Esophagus muscularis mucosa (tissue), 4 donors: ENCODE measurements around the gene CD2BP2. TPM values are rescaled to one million over a fixed set of nuclear protein-coding genes. Genes with fewer than 3 reads are reported as not detected.

Experiments
- DNase-seq: peaks from one replicate; pipeline ENCODE4 v3.0.0-alpha.2; 2017; ENCODE audit errors: extremely low spot score
- H3K27ac ChIP-seq, 4 donors: fragments of 200-600 bp; sonication (generic); replicated peaks in 1 of 4; 1 replicate in 3 of 4; 2 replicates in 1 of 4; pipeline ENCODE4 v1.5.1; 2016 to 2019; ENCODE audit warnings: mild to moderate bottlenecking in 1 of 4
- H3K27me3 ChIP-seq, 4 donors: fragments of 200-600 bp; sonication (generic); one replicate each; pipeline versions ENCODE4 v1.5.1 to v1.6.0; 2016 to 2019
- H3K36me3 ChIP-seq, 4 donors: fragments of 200-600 bp; sonication (generic); one replicate each; pipeline ENCODE4 v1.5.1; 2016 to 2019
- H3K4me1 ChIP-seq, 4 donors: fragments of 200-600 bp; sonication (generic); one replicate each; pipeline ENCODE4 v1.5.1; 2016 to 2019
- H3K4me3 ChIP-seq, 4 donors: fragments of 200-600 bp; sonication (generic); 1 replicate in 2 of 4; 2 replicates in 2 of 4; pipeline ENCODE4 v1.5.1; 2016 to 2019; ENCODE audit warnings: mild to moderate bottlenecking in 4 of 4, moderate library complexity in 1 of 4
- H3K9me3 ChIP-seq, 4 donors: fragments of 200-600 bp; sonication (generic); 1 replicate in 3 of 4; 2 replicates in 1 of 4; pipeline ENCODE4 v1.5.1; 2016 to 2019
- CTCF ChIP-seq, 3 experiments: fragments of 200-600 bp in 2 of 3; fragments of 450-650 bp in 1 of 3; sonication (generic) in 2 of 3; IDR thresholded peaks; one replicate each; pipeline ENCODE4 v1.5.1; 2017 to 2019; ENCODE audit warnings: antibody characterized with exemption in 3 of 3, mild to moderate bottlenecking in 2 of 3, moderate library complexity in 1 of 3
- EP300 ChIP-seq: sonication (generic); formaldehyde crosslinking; IDR thresholded peaks from one replicate; pipeline ENCODE4 v1.6.1; 2017; ENCODE audit warnings: antibody characterized with exemption
- POLR2A ChIP-seq: fragments of 450-650 bp; IDR thresholded peaks from one replicate; pipeline ENCODE4 v1.6.1; 2017; ENCODE audit warnings: antibody characterized with exemption, moderate library complexity, mild to moderate bottlenecking, low read depth
- POLR2AphosphoS5 ChIP-seq, 2 donors: sonication (generic); formaldehyde crosslinking; IDR thresholded peaks; one replicate each; pipeline ENCODE4 v1.6.1; 2017; ENCODE audit warnings: antibody characterized with exemption in 2 of 2
- WGBS: methylation state at CpG from one replicate; pipeline ENCODE4 v1.1.5; 2018; 5-methylcytosine and 5-hydroxymethylcytosine counted together
- intact Hi-C: fragments of 100-400 bp; cut with DNase I; formaldehyde crosslinking; loops from one replicate; pipeline ENCODE4 v1.15.1; 2023
- total RNA-seq, 4 donors: library from RNA; depleted of rRNA; stranded (reverse); fragments of >200 nt; gene quantifications; one replicate each; pipeline versions ENCODE4 v1.1.0 to v1.2.1, GENCODE V29; 2016

CD2BP2 gene
- total RNA-seq, 4 donors from 2014 or later, result 24.9 to 63.9 (median 41.8) TPM

- Histone ChIP-seq H3K36me3 (no peaks in the 10 kb centered on the region), H3K27ac (peak overlapping the region in 1 of 4 donors; percentile 8)
- DNase-seq, result no peak
Observed at GRCh38 chr16:30381291-30382041, 26.4 kb upstream of the CD2BP2 start.

DNA sequence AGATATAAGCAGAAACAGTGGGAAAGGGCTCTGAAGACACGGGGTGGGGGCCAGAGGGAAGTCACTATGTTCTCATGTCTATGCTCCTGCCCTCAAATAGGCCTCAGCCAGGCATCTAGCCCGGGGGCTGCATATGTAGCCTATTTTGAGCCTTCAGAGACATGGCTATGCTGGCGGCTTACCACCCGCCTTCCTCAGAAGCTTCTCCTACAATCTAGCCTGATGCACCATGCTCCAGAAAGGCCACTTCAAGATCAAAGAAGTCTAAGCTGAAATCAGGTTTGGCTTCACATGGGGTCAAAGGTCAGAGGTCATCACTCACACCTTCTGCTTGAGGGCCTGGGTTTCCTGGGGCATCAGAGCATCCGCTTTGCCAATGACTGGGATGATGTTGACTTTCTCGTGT, 25.7 kb upstream of the CD2BP2 start:
- Histone ChIP-seq H3K4me1 (peaks cover 13 to 29% (median 28%) of the 10 kb centered on the region in 4 donors), H3K27ac (peak overlapping the region in 1 of 4 donors; percentile 8), H3K27me3 (no peaks in the 10 kb centered on the region), H3K36me3 (no peaks in the 10 kb centered on the region), H3K9me3 (no peaks in the 10 kb centered on the region), H3K4me3 (no peak overlapping the region)
- TF ChIP-seq POLR2AphosphoS5 (IDR thresholded peaks at IDR 0.05) (no peak), EP300 (no peak), CTCF (IDR thresholded peaks at IDR 0.05) (no peak), POLR2A (no peak)
- intact Hi-C loops, result no loop called here
- no peak for DNase-seq
- WGBS, result 84% methylated on average over 6 of the region's 6 CpGs

More at GRCh38 chr16:30381291-30382041, 26.4 kb upstream of the CD2BP2 start:
- TF ChIP-seq POLR2AphosphoS5 (IDR thresholded peaks at IDR 0.05), result no peak
- TF ChIP-seq CTCF (IDR thresholded peaks at IDR 0.05), result no peak
- no peak for TF ChIP-seq EP300
- TF ChIP-seq POLR2A, result no peak
- 84% methylated on average over 13 of the region's 13 CpGs for WGBS
- no peaks in the 10 kb centered on the region for H3K27me3 ChIP-seq
- no peak overlapping the region for H3K4me3 ChIP-seq
- H3K4me1 ChIP-seq, result peaks cover 13 to 29% (median 28%) of the 10 kb centered on the region in 4 donors
- no peaks in the 10 kb centered on the region for H3K9me3 ChIP-seq
- intact Hi-C loops, result no loop called here

- intact Hi-C loops, result no loop called here
- Histone ChIP-seq H3K36me3 (no peaks in the 10 kb centered on the region), H3K9me3 (no peaks in the 10 kb centered on the region), H3K4me1 (peaks cover 13 to 29% (median 28%) of the 10 kb centered on the region in 4 donors), H3K4me3 (no peak overlapping the region), H3K27ac (no peak overlapping the region), H3K27me3 (no peaks in the 10 kb centered on the region)
- no peak for DNase-seq
- 83% methylated on average over 3 of the region's 4 CpGs for WGBS
- no peak for TF ChIP-seq POLR2A
- no peak for TF ChIP-seq EP300
- no peak for TF ChIP-seq CTCF (IDR thresholded peaks at IDR 0.05)
- no peak for TF ChIP-seq POLR2AphosphoS5 (IDR thresholded peaks at IDR 0.05)
Observed at GRCh38 chr16:30380072-30380802, 25.1 kb upstream of the CD2BP2 start.

GRCh38 chr16:30379158-30379783, 24.2 kb upstream of the CD2BP2 start:
- intact Hi-C loops, result no loop called here
- H3K27me3 ChIP-seq, result no peaks in the 10 kb centered on the region
- no peaks in the 10 kb centered on the region for H3K36me3 ChIP-seq
- DNase-seq, result no peak
- peak in 1 of 3 experiments; percentile 4 for TF ChIP-seq CTCF (IDR thresholded peaks at IDR 0.05)
- no peak for TF ChIP-seq POLR2AphosphoS5 (IDR thresholded peaks at IDR 0.05)
- TF ChIP-seq POLR2A, result no peak
- TF ChIP-seq EP300, result no peak
- peak overlapping the region; percentile 68 to 79 (median 71) for H3K4me3 ChIP-seq
- H3K4me1 ChIP-seq, result peaks cover 13 to 29% (median 28%) of the 10 kb centered on the region in 4 donors
- 39% methylated on average over 18 of the region's 27 CpGs for WGBS
- no peaks in the 10 kb centered on the region for H3K9me3 ChIP-seq
- peak overlapping the region; percentile 98 to 100 (median 99) for H3K27ac ChIP-seq
